Metanephros (tissue), 2 donors: ENCODE measurements around the gene KRTAP1-1. TPM values are rescaled to one million over a fixed set of nuclear protein-coding genes. Genes with fewer than 3 reads are reported as not detected.

Experiments used
- small RNA-seq: library from RNA; depleted of rRNA; stranded (forward); fragments of <200 nt; gene quantifications from one replicate; pipeline ENCODE3, GENCODE V24; 2014; ENCODE audit warnings: low replicate concordance
- total RNA-seq: library from RNA; depleted of rRNA; stranded (reverse); fragments of >200 nt; gene quantifications from one replicate; pipeline ENCODE4 v1.2.3, GENCODE V29; 2014

KRTAP1-1 gene, protein sequence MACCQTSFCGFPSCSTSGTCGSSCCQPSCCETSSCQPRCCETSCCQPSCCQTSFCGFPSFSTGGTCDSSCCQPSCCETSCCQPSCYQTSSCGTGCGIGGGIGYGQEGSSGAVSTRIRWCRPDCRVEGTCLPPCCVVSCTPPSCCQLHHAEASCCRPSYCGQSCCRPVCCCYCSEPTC
- not detected for total RNA-seq

DNA sequence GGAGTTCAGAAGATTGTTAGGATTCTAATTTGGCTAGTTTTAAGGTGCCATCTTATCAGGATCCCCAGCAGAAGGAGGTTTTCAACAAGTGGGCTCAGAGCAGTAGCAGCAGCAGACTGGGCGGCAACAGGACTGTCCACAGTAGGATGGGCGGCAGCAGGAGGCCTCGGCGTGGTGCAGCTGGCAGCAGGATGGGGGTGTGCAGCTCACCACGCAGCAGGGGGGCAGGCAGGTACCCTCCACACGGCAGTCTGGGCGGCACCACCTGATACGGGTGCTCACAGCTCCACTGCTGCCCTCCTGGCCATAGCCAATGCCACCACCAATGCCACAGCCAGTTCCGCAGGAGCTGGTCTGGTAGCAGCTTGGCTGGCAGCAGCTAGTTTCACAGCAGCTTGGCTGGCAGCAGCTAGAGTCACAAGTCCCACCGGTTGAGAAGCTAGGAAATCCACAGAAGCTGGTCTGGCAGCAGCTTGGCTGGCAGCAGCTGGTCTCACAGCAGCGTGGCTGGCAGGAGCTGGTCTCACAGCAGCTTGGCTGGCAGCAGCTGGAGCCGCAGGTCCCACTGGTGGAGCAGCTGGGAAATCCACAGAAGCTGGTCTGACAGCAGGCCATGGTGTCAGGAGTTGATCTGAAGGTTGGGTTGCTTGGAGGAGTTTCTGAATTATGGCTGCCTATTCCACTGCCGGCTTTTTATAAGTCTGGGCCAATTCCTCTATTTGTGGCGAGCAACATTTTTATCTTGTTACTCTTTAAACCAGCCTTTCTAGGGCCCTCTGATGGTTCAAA lies at the start of gene KRTAP1-1:
TSS of gene KRTAP1-1 (minus strand) at position 668 of the 789 bp plus-strand sequence. CDS start at position 615, 53 bp downstream.

DNA sequence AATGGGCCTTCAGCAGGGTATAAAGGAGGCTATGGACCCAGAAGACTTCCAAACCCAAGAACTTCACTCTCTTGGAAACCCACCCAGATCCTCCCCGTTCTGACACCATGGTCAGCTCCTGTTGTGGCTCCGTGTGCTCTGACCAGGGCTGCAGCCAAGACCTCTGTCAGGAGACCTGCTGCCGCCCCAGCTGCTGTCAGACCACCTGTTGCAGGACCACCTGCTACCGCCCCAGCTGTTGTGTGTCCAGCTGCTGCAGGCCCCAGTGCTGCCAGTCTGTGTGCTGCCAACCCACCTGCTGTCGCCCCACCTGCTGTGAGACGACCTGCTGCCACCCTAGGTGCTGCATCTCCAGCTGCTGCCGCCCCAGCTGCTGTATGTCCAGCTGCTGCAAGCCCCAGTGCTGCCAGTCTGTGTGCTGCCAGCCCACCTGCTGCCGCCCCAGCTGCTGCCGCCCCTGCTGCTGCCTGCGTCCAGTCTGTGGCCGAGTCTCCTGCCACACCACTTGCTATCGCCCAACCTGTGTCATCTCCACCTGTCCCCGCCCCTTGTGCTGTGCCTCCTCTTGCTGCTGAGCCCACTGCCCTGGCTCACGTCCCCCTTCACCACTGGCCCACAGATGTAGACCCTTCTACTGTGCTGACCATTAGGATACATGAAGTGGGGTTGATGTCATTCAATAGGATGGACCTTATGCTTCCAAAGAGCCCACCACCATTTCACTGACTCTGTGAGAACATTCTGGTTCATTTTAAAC lies 43.0 kb upstream of the KRTAP1-1 start, which contains the start of gene KRTAP4-7:
TSS of gene KRTAP4-7 (plus strand) at position 51 of the 757 bp plus-strand sequence. CDS start at position 108, 57 bp downstream.

DNA sequence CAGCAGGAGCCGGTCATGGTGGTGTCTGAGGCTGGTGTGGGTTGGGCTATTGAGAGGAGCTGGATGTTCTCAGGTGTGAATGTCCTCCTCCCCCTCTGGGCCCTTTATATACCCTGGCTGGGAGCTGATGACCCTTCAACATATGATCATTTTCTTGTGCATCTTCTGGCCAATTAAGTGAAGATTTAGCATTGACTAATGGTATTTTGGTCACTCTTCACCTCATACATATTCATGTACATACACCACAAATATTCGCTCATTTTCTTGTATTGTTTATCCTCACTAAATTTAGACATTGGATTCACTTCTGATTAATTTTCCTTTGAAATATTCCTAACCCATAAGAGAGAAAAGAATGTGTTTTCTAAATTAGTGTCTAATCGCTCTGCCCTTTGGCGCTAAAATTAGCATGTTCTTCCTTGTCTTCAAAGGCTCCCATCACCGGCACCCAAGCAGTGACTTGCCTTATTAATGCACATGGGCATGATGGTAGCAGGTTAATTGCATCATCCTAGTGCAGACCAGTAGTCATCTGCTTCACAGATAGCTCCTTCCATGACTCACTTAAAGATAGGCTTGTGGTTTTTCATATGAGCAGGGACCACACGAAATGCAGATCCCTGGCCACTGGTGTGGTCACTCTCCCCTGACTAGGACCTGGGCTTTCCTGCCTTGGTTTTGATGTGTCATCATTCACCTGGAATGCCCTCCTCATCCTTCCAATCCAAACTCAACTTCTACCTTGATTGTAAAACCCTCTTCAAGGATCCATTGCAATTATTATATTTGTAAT lies 24.8 kb upstream of the KRTAP1-1 start, which contains the start of gene KRTAP2-4:
TSS of gene KRTAP2-4 (minus strand) at position 51 of the 796 bp plus-strand sequence. CDS start at position 17, 34 bp downstream.

DNA sequence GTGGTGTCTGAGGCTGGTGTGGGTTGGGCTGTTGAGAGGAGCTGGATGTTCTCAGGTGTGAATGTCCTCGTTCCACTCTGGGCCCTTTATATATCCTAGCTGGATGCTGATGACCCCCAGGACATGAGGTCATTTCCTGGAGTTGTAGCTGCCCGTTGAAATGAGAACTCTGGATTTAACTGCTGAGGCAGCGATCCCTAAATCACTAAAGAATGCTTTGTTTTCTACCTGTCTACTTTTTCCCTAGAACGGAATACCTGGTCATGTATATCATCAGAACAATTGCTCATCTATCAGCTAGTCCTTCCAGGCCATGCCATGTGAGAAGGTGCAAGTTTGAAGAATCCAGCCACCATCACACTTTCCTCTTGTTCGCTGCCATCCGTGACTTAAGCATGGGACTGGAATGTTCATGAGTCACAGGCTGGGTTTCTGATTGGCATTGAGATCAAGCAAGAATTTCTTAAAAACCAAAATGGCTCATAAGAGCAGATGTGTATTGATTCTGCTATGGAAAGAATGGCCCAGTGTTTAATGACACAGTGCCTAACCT lies 18.9 kb upstream of the KRTAP1-1 start, which contains the start of gene KRTAP2-3:
TSS of gene KRTAP2-3 (minus strand) at position 63 of the 553 bp plus-strand sequence. CDS start 64 bp downstream, outside the sequence.

DNA sequence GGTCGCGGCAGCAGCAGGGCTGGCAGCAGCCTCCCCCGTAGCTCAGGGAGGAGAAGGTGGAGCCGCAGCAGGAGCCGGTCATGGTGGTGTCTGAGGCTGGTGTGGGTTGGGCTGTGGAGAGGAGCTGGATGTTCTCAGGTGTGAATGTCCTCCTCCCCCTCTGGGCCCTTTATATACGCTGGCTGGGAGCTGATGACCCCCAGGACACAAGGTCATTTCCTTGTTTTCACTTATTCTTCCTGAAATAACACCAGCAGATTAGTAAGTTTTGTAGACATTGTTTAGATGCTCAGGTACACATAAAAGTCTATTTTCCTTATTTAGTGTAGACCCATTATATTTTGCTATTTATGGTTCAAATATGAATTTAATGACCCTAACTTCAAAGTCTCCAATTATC lies 13.9 kb upstream of the KRTAP1-1 start, which contains the start of gene KRTAP2-2:
TSS of gene KRTAP2-2 (minus strand) at position 101 of the 400 bp plus-strand sequence. CDS start at position 82, 19 bp downstream.

DNA sequence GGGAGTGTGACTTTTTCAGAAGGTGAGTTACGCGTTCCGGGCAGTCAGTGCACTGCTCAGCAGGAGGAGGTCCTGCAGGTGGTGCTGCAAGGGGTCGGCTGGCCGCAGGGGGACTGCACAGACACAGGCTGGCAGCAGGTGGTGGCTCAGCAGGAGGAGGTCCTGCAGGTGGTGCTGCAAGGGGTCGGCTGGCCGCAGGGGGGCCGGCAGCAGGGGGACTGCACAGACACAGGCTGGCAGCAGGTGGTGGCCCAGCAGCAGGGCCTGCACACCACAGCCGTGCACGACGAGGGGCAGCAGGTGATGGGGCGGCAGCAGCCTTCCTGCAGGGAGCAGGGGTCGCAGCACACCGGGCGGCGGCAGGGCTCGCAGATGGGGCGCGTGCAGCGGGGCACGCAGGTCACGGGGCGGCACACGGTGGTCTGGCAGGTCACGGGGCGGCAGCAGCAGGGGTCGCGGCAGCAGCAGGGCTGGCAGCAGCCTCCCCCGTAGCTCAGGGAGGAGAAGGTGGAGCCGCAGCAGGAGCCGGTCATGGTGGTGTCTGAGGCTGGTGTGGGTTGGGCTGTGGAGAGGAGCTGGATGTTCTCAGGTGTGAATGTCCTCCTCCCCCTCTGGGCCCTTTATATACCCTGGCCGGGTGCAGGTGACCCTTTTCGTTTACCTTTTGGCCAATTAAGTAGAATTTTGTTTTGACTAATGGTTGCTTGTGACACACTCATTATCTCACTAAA lies 5.7 kb upstream of the KRTAP1-1 start, which contains the start of gene KRTAP2-1:
TSS of gene KRTAP2-1 (minus strand) at position 582 of the 731 bp plus-strand sequence. CDS start at position 533, 49 bp downstream.

DNA sequence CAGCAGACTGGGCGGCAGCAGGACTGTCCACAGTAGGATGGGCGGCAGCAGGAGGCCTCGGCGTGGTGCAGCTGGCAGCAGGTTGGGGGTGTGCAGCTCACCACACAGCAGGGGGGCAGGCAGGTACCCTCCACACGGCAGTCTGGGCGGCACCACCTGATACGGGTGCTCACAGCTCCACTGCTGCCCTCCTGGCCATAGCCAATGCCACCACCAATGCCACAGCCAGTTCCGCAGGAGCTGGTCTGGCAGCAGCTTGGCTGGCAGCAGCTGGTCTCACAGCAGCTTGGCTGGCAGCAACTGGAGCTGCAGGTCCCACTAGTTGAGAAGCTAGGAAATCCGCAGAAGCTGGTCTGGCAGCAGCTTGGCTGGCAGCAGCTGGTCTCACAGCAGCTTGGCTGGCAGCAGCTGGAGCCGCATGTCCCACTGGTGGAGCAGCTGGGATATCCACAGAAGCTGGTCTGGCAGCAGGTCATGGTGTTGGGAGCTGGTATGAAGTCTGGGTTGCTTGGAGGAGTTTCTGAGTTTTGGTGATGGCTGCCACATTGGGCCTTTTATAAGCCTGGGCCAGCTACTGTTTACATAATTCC lies 6.8 kb downstream of the KRTAP1-1 start, which contains the start of gene KRTAP1-3:
TSS of gene KRTAP1-3 (minus strand) at position 529 of the 590 bp plus-strand sequence. CDS start at position 476, 53 bp downstream.

DNA sequence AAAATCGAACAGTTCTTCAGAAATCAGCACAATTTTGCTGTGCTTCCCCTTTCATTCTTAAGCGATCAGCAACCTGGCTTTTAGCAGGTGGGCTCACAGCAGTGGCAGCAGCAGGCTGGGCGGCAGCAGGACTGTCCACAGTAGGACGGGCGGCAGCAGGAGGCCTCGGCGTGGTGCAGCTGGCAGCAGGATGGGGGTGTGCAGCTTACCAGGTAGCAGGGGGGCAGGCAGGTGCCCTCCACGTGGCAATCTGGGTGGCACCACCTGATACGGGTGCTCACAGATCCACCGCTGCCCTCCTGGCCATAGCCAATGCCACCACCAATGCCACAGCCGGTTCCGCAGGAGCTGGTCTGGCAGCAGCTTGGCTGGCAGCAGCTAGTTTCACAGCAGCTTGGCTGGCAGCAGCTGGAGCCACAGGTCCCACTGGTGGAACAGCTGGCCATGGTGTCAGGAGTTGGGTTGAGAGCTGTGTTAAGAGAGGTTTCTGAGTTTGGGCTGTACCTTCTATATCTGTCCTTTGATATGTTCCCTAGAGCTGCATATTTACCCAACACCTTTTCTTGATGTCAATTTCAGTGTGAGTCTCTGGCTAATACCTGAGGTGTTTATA lies 11.5 kb downstream of the KRTAP1-1 start, which contains the start of gene KRTAP1-4:
TSS of gene KRTAP1-4 (minus strand) at position 563 of the 613 bp plus-strand sequence. CDS start at position 446, 117 bp downstream.

DNA sequence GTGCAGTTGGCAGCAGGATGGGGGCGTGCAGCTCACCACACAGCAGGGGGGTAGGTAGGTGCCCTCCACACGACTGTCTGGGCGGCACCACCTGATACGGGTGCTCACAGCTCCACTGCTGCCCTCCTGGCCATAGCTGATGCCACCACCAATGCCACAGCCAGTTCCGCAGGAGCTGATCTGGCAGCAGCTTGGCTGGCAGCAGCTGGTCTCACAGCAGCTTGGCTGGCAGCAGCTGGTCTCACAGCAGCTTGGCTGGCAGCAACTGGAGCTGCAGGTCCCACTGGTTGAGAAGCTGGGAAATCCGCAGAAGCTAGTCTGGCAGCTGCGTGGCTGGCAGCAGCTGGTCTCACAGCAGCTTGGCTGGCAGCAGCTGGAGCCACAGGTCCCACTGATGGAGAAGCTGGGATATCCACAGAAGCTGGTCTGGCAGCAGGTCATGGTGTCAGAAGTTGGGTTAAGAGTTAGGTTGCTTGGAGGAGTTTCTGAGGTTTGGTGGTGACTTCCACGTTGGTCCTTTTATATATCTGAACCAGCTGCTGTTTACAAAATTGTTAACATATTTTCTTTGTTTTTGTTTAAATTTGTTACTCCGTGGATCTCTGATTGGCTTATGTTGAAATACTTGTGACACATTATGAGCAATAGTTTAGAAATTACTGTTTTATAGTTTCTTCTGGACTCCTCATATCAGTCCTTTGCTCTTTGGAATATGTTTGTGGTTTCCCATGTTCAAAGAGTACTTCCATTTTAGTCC lies 14.4 kb downstream of the KRTAP1-1 start, which contains the start of gene KRTAP1-5:
TSS of gene KRTAP1-5 (minus strand) at position 494 of the 757 bp plus-strand sequence. CDS start at position 441, 53 bp downstream.

DNA sequence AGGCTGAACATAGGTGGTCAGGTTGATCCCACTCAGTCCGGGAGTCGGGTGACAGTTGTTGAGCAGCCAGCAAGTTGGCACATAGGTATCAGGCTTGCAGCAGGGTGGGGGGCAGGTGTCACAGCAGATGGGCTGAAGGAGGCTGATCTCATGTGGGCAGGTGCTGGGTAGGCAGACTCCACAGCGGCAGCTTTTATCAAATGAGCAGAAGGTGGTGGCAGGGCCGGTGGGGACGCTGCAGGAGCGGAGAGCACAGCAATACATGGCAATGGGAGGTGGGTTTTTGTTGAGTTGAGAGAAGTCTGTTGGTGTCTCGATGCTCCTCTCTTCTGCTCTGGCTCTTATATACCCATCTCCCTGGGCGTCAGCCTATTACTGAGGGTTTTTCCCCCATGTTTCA lies 32.4 kb downstream of the KRTAP1-1 start, which contains the start of gene KRTAP3-1:
TSS of gene KRTAP3-1 (minus strand) at position 318 of the 400 bp plus-strand sequence. CDS start at position 264, 54 bp downstream.

DNA sequence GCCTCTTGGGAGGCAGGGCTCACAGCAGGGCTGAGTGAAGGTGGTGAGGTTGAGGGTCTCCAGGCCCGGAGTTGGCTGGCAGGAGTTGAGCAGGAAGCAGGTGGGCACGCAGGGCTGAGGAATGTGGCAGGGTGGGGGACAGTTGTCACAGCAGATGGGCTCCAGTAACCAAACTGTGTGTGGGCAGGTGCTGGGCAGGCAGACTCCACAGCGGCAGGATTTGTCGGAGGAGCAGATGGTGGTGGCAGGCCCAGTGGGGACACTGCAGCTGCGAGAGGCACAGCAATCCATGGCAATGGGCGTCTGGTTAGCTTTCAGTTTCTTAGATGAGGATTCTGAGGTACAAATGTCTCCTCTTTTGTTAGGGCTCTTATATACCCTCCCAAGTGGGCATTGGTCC lies 41.7 kb downstream of the KRTAP1-1 start, which contains the start of gene KRTAP3-2:
TSS of gene KRTAP3-2 (minus strand) at position 344 of the 400 bp plus-strand sequence. CDS start at position 291, 53 bp downstream.

DNA sequence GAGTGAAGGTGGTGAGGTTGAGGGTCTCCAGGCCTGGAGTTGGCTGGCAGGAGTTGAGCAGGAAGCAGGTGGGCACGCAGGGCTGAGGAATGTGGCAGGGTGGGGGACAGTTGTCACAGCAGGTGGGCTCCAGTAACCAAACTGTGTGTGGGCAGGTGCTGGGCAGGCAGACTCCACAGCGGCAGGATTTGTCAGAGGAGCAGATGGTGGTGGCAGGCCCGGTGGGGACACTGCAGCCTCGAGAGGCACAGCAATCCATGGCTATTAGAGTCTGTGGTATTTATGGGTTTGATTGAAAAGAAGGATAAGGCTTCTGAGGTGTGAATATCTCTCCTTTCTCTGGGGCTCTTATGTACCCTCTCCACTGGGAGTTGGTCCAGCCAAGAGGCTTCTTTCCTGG lies 47.4 kb downstream of the KRTAP1-1 start, which contains the start of gene KRTAP3-3:
TSS of gene KRTAP3-3 (minus strand) at position 326 of the 400 bp plus-strand sequence. CDS start at position 259, 67 bp downstream.

Small RNAs within 50 kb of the gene (small RNA-seq; reads per million reads assigned to genes)
- not detected for gene KRTAP3-4P

Other genes with a start within 250 kb of the KRTAP1-1 start
- gene KRT28, start 241.5 kb downstream of the KRTAP1-1 start, total RNA-seq, result not detected
- gene KRT10, start 218.8 kb downstream of the KRTAP1-1 start, total RNA-seq, result 6.9 TPM
- not detected for gene KRT12, start 174.2 kb downstream of the KRTAP1-1 start, total RNA-seq
- 0.23 TPM for gene KRT20, start 156.2 kb downstream of the KRTAP1-1 start, total RNA-seq
- gene KRT23, start 103.8 kb downstream of the KRTAP1-1 start, total RNA-seq, result 1.3 TPM
- 0.18 TPM for gene KRT39, start 74.5 kb downstream of the KRTAP1-1 start, total RNA-seq
- gene KRT40, start 57.1 kb downstream of the KRTAP1-1 start, total RNA-seq, result 0.23 TPM
- gene KRTAP3-3, start 47.3 kb downstream of the KRTAP1-1 start, total RNA-seq, result not detected
- not detected for gene KRTAP3-2, start 41.5 kb downstream of the KRTAP1-1 start, total RNA-seq
- gene KRTAP3-1, start 32.3 kb downstream of the KRTAP1-1 start, total RNA-seq, result not detected
- not detected for gene KRTAP1-5, start 14.2 kb downstream of the KRTAP1-1 start, total RNA-seq
- gene KRTAP1-4, start 11.3 kb downstream of the KRTAP1-1 start, total RNA-seq, result not detected
- gene KRTAP1-3, start 6.6 kb downstream of the KRTAP1-1 start, total RNA-seq, result not detected
- not detected for gene KRTAP2-1, start 5.9 kb upstream of the KRTAP1-1 start, total RNA-seq
- gene KRTAP2-2, start 13.8 kb upstream of the KRTAP1-1 start, total RNA-seq, result not detected
- gene KRTAP2-3, start 18.7 kb upstream of the KRTAP1-1 start, total RNA-seq, result not detected
- gene KRTAP2-4, start 24.4 kb upstream of the KRTAP1-1 start, total RNA-seq, result not detected
- gene KRTAP4-7, start 42.7 kb upstream of the KRTAP1-1 start, total RNA-seq, result not detected
- gene KRTAP4-8, start 56.7 kb upstream of the KRTAP1-1 start, total RNA-seq, result not detected
- not detected for gene KRTAP4-16, start 60.8 kb upstream of the KRTAP1-1 start, total RNA-seq
- gene KRTAP4-9, start 63.9 kb upstream of the KRTAP1-1 start, total RNA-seq, result not detected
- gene KRTAP4-11, start 76.9 kb upstream of the KRTAP1-1 start, total RNA-seq, result not detected
- not detected for gene KRTAP4-12, start 82.7 kb upstream of the KRTAP1-1 start, total RNA-seq
- gene KRTAP4-6, start 99.1 kb upstream of the KRTAP1-1 start, total RNA-seq, result not detected
- gene KRTAP4-5, start 108.4 kb upstream of the KRTAP1-1 start, total RNA-seq, result not detected
- gene KRTAP4-4, start 119.3 kb upstream of the KRTAP1-1 start, total RNA-seq, result not detected
- gene KRTAP4-3, start 126.8 kb upstream of the KRTAP1-1 start, total RNA-seq, result not detected
- not detected for gene KRTAP4-2, start 136.8 kb upstream of the KRTAP1-1 start, total RNA-seq
- not detected for gene KRTAP4-1, start 143.5 kb upstream of the KRTAP1-1 start, total RNA-seq
- gene KRTAP9-1, start 148.4 kb upstream of the KRTAP1-1 start, total RNA-seq, result not detected
- gene KRTAP9-2, start 185.2 kb upstream of the KRTAP1-1 start, total RNA-seq, result not detected
- not detected for gene KRTAP9-3, start 191.0 kb upstream of the KRTAP1-1 start, total RNA-seq
- gene KRTAP9-8, start 196.5 kb upstream of the KRTAP1-1 start, total RNA-seq, result not detected
- not detected for gene KRTAP9-4, start 208.2 kb upstream of the KRTAP1-1 start, total RNA-seq
- not detected for gene KRTAP9-9, start 213.9 kb upstream of the KRTAP1-1 start, total RNA-seq
- not detected for gene KRTAP9-6, start 223.9 kb upstream of the KRTAP1-1 start, total RNA-seq
- not detected for gene KRTAP9-7, start 234.2 kb upstream of the KRTAP1-1 start, total RNA-seq